Stimulated activated CD8-positive, alpha-beta memory T cell treated with anti-CD3 and anti-CD28 coated beads, Interleukin-12 subunit alpha, Interleukin-12 subunit beta, amount 100 ng/mL, for 24 hours (primary cell): ENCODE data around the gene KLHDC2.
A peak's percentile ranks its signal among the peaks of the same experiment; 100 is the strongest.
"Not testable (repeated sequence)": the region's sequence is repeated elsewhere in the genome, so short reads cannot be mapped to it uniquely, and the experiment has no call there.

Source experiments
- DNase-seq: peaks from one replicate; pipeline ENCODE4 v3.0.0-alpha.2; 2020; ENCODE audit errors: extremely low read depth

Gene KLHDC2, protein sequence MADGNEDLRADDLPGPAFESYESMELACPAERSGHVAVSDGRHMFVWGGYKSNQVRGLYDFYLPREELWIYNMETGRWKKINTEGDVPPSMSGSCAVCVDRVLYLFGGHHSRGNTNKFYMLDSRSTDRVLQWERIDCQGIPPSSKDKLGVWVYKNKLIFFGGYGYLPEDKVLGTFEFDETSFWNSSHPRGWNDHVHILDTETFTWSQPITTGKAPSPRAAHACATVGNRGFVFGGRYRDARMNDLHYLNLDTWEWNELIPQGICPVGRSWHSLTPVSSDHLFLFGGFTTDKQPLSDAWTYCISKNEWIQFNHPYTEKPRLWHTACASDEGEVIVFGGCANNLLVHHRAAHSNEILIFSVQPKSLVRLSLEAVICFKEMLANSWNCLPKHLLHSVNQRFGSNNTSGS

GRCh38 chr14:49767571-49768300, at the start of gene KLHDC2:
KLHDC2 (plus strand) TSS chr14:49768153; CDS start chr14:49768469, 316 bp downstream.
- peak; percentile 62 for DNase-seq

GRCh38 chr14:49720744-49721143, 47.2 kb upstream of the KLHDC2 start:
- DNase-seq, result no peak

- not testable (repeated sequence) for DNase-seq
These were observed 46.1 kb upstream of the KLHDC2 start for GRCh38 chr14:49721733-49722435.

DNA sequence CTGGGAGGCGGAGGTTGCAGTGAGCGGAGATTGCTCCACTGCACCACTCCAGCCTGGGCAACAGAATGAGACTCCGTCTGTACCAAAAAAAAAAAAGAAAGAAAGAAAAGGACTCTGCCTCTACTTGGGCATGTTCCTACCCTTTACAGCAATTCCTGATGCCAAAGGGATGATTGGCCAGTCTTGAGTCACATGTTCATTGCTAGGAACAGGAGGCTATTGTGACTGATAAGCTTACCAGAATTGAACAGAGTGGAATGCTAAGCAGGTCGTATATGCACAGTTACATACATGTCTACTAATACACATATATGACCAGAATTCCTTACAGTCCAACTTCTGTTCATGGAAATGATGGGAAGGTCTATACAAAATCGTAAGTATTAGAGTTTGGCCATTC, 40.8 kb upstream of the KLHDC2 start:
- no peak for DNase-seq

- no peak for DNase-seq
These were observed 35.1 kb upstream of the KLHDC2 start for GRCh38 chr14:49732896-49733295.

GRCh38 chr14:49733836-49734235, 34.1 kb upstream of the KLHDC2 start:
- DNase-seq, result no peak

GRCh38 chr14:49735669-49736068, 32.3 kb upstream of the KLHDC2 start:
- DNase-seq, result not testable (repeated sequence)

DNA sequence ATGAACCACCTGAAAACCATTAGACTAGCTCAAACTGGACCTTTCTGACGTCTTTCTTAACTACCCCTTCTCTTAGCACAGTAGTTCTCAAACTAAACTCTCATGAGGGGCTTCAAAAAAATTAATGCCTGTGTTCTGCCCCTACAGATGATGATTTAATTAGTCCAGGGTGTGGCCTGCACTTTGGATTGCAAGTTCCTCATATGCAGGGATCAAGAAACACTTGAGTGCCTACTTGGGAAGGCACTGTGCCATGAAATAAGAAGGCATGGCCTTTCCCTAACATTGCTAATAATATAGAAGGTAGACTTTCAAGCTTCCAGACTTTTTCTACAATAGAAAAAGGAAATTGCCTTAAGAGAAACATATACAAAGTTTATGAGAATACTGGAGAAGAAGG, 22.8 kb upstream of the KLHDC2 start:
- DNase-seq, result no peak

DNA sequence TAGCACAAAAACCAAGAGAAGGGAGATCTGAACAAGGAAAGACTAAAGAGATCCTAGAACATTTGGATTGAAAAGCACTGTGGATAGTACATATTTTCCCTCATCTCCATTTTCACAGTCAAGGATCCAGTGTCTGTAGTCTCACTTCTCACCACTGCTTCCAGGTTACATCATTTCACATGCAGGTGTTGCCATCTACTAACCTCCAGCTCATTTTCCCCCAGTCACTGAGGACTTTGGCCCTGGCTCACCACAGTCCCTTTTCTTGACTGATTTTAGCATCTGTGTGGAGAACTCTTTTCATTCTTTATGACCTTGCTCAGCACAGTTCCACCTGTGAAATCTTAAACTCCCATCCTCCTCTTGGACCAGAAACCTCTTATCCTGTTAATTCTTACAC, 21.5 kb upstream of the KLHDC2 start:
- DNase-seq, result not testable (repeated sequence)

GRCh38 chr14:49754570-49755097, 13.3 kb upstream of the KLHDC2 start:
- no peak for DNase-seq

DNA sequence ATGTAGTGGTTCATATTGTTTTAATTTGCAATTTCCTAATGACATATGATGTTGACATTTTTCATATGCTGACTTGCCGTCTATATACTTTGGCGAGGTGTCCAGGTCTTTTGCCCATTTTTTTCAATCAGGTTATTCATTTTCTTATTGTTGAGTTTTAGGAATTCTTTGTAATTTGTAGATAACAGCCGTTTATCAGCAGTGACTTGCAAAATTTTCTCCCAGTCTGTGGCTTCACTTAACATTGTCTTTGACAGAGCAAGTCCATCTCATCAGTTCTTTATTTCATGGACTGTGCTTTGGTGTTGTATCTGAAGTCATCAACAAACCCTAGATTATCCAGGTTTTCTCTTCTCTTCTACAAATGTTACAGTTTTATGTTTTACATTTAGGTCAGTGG, 12.6 kb upstream of the KLHDC2 start:
- DNase-seq, result no peak

DNA sequence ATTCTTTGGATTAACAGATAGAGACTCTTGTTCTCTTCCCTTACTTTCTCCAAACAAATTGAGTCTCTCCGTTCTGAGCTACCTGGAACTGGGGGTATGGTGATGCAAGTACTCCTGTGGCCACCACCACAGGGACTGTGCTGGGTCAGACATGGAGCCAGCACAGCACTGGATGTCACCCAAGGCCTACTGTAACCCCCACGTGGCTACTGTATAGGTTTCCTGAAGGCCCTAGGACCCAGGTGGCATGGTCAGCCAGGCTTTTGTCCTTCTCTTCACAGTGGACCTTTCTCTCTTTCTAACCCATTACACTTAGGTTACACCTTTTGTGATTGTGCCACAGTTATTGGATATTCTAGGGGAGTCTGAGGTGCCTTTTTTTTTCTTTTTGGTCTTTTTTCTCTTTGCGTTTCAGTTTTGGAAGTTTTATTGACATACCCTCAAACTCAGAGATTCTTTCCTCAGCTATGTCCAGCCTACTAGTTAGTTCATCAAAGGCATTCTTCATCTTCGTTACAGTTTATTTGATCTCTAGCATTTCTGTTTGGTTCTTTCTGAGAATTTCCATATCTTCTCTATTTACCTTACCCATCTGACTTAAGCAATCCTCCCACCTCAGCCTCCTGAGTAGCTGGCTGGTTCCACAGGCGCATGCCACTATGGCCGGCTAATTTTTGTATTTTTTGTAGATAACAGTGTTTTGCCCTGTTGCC, 6.0 kb upstream of the KLHDC2 start:
- DNase-seq, result no peak

DNA sequence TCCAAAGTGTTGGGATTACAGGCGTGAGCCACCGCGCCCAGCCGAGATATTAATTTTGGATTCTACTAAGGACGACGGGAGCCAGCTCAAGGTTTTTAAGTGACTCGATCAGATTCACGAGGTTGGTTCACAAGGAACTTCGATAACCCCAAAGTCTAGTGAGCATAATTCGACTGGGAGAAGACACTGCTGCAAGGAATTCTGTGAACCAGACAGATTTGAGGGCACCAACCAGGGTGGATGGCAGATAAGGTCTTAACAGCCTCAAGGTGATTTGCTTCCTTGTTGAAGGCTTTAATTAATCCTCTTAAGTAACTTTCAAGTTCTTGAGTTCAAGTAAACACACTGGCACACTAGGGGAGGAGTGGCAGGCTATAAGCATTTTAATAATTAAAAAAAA, 1.1 kb upstream of the KLHDC2 start:
- no peak for DNase-seq

DNA sequence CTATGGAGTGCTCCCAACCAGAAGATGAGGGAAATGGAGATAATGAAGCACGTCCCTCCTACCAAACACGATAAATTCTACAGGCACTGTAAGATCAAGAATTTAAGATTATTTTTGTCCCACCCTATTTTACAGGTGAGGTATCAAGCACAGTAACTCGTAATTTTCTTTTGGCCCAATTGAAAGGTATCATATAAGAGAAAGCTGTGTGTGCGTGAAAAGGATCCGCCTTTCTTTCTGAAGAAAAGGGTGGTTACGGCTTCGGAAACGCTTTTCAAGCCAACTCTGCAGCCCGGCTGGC, 733 bp upstream of the KLHDC2 start:
- DNase-seq, result no peak

DNA sequence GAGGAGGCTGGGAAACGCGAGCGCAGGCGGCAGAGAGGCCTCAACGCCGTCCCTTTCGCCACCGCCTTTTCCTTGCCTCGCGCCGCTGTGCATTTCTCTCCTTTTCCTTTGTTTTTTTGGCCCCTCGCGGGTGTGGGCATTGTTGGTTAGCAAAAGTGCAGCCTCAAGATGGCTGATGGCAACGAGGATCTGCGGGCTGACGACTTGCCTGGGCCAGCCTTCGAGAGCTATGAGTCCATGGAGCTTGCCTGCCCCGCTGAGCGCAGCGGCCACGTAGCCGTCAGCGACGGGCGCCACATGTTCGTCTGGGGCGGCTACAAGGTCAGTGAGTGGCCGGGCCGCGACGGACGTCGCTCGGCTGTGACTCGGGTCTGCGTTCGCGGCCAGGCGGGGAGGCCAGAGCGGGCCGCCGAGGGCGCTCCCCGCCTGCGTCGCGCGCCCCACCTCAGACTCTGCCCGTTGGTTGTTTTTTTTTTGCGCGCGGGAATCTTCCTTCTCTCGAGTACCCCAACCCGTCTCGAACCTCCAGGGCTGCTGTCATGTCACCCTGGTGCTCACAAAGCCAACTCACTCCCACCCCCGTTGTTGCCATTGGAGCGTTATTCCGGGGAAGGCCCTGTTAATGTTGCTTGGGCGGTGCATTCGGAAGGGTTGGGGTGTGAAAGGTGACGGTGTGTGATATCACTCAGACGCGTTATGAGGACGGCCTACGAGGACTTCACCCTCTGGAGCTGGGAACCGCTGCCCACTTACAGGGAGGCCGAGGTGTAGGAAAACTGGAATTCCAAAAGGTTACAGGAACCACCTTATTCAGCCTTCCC, 558 bp downstream of the KLHDC2 start:
- peak; percentile 59 for DNase-seq

DNA sequence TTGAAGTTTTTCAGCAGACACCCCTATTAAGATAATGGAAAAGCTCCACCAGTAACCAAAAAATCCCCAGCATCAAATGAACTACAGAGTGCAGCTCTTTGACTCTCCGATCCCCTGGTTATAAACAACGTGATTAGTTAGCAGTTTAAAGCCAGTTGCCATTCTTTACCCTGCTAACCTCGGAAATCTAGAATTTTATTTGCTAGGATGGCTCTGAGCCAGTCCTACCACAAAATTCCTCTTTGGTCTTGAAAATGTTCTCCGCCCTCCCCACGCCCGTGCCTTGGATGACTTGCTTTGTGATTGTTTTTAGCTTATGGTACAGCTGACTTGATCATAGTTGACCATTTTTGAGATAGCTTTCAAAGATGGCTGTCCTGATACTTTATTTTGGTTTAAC, 1.2 kb downstream of the KLHDC2 start:
- DNase-seq, result no peak

GRCh38 chr14:49769581-49770211, 1.7 kb downstream of the KLHDC2 start:
- DNase-seq, result no peak

DNA sequence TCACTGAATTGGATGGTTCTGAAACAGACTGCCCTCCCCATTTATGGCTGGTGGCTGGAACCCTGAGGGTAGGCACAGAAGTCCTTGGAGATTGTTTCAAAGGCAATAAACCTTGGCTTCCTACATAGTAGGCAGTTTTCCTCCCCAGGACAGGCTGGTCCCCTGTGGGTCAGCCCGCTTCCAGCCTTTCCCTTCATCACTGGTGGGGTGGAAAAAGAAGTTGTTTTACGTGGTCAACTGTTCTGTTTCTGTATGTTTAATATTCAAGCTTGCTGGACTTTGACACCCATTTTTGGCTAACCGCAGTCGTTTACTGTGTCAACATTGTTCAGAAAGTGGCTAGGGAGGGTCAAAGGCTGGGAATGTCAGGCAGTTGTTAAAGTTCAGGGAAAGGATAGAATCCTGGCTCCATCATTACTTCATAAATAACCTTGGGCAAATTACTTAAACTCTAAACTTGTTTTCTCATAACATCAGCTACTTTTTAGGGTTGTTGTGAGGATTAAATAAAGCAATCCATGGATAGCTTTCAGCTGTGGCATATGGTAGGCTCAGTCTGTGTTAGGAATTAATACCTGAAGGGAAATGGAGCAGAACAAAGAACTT, 2.4 kb downstream of the KLHDC2 start:
- DNase-seq, result no peak

DNA sequence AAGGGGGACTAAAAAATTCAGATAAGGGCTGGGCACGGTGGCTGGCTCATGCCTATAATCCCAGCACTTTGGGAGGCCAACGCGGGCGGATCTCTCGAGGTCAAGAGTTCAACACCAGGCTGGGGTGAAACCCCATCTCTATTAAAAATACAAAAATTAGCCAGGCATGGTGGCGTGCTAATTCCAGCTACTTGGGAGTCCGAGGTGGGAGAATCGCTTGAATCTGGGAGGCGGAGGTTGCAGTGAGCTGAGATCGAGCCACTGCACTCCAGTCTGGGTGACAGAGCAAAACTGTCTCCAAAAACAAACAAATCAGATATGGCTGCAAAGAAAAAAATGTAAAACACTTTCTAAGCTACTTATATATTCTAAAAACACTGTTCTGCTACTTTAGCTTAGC, 3.7 kb downstream of the KLHDC2 start:
- DNase-seq, result not testable (repeated sequence)

GRCh38 chr14:49774106-49774505, 6.2 kb downstream of the KLHDC2 start:
- no peak for DNase-seq
